A673 (cell line): ENCODE data around the gene KAT8.
"Not testable (repeated sequence)": the region's sequence is repeated elsewhere in the genome, so short reads cannot be mapped to it uniquely, and the experiment has no call there.

Experiments used
- CTCF ChIP-seq: fragments of 300-800, 200-600 bp; sonication (generic); conservative IDR thresholded peaks from 2 replicates; pipeline ENCODE4 v1.5.1; 2017; ENCODE audit warnings: low read depth, mild to moderate bottlenecking, antibody characterized with exemption, low read length, moderate library complexity, mixed read lengths
- EZH2 ChIP-seq: fragments of 200-600 bp; sonication (generic); IDR thresholded peaks from 2 replicates; pipeline ENCODE4 v1.6.1; 2017; ENCODE audit warnings: borderline replicate concordance, low read depth, mild to moderate bottlenecking, mixed read lengths, antibody characterized with exemption, low read length; ENCODE audit not compliant: poor library complexity, severe bottlenecking

- not testable (repeated sequence) for TF ChIP-seq CTCF, EZH2
Observed at GRCh38 chr16:31141071-31141469, 23.6 kb downstream of the KAT8 start.
